GM19467 (cell line): ENCODE data around the gene BANP.
"Not testable (repeated sequence)": the region's sequence is repeated elsewhere in the genome, so short reads cannot be mapped to it uniquely, and the experiment has no call there.

Experiments
- ATAC-seq: cut with Tn5 transposase; IDR thresholded peaks from one replicate; pipeline ENCODE4 v1.9.1; 2021; ENCODE audit warnings: mild to moderate bottlenecking, moderate library complexity; ENCODE audit not compliant: unreplicated experiment

BANP gene

GRCh38 chr16:87926246-87927194, 24.7 kb upstream of the BANP start:
- ATAC-seq = no peak

GRCh38 chr16:87927195-87927562, 24.1 kb upstream of the BANP start:
- no peak for ATAC-seq

- ATAC-seq = no peak
These were observed 21.2 kb upstream of the BANP start for GRCh38 chr16:87929986-87930385.

- no peak for ATAC-seq
These were observed 20.8 kb upstream of the BANP start for GRCh38 chr16:87930456-87930855.

- no peak for ATAC-seq
These were observed 19.7 kb upstream of the BANP start for GRCh38 chr16:87931504-87931903.

GRCh38 chr16:87932475-87933139, 18.6 kb upstream of the BANP start:
- ATAC-seq = not testable (repeated sequence)

- no peak for ATAC-seq
These were observed 18.1 kb upstream of the BANP start for GRCh38 chr16:87933140-87933495.

- ATAC-seq = not testable (repeated sequence)
These were observed 16.3 kb upstream of the BANP start for GRCh38 chr16:87934752-87935425.

GRCh38 chr16:87936016-87936374, 15.2 kb upstream of the BANP start:
- ATAC-seq = not testable (repeated sequence)

GRCh38 chr16:87936375-87937230, 14.6 kb upstream of the BANP start, which contains the start of gene CA5A:
TSS of gene CA5A (minus strand) at chr16:87936529. CDS start at chr16:87936450, 79 bp downstream.
- no peak for ATAC-seq

GRCh38 chr16:87937231-87937542, 14.0 kb upstream of the BANP start:
- ATAC-seq = not testable (repeated sequence)

- no peak for ATAC-seq
These were observed 12.8 kb upstream of the BANP start for GRCh38 chr16:87938412-87938949.

- ATAC-seq = no peak
These were observed 11.4 kb upstream of the BANP start for GRCh38 chr16:87939562-87940423.

GRCh38 chr16:87942680-87943079, 8.6 kb upstream of the BANP start:
- ATAC-seq = no peak

GRCh38 chr16:87945351-87946042, 5.7 kb upstream of the BANP start:
- no peak for ATAC-seq

- no peak for ATAC-seq
These were observed 4.5 kb upstream of the BANP start for GRCh38 chr16:87946596-87947347.

- ATAC-seq = no peak
These were observed 3.7 kb upstream of the BANP start for GRCh38 chr16:87947356-87948118.

GRCh38 chr16:87948119-87948545, 3.1 kb upstream of the BANP start:
- no peak for ATAC-seq
